Measurements from ENCODE around the gene STAT4.
A peak's percentile ranks its signal among the peaks of the same experiment; 100 is the strongest.

Gene STAT4

GRCh38 chr2:191043438-191043837, 107.4 kb downstream of the STAT4 start:
- peak; percentile 47 for DNase-seq (ENCODE audit: low read depth)

GRCh38 chr2:191041418-191042161, 109.2 kb downstream of the STAT4 start:
- peak; percentile 72 for DNase-seq (ENCODE audit: low read depth)

DNA sequence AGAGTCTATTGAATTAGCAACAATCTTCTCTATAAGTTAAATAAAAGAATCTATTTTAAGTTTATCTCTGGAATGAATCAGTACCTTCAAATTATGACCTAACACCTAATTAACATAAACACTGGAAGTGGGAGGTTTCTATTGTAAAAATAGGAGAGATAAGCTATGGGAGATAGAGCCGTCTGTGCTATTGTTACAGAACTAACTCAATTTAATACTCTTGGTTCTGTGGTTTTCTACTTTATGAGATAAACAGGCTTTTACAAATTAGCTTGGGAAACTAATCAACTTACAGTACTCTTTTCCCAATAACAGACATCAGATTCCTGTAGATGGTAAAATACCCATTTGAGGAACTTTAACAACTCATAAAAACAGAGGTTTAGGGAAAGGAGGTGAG, 111.2 kb downstream of the STAT4 start:
- no peak for DNase-seq (ENCODE audit: low read depth)

GRCh38 chr2:191038741-191039140, 112.1 kb downstream of the STAT4 start:
- DNase-seq (ENCODE audit: low read depth) = peak; percentile 73

- peak; percentile 79 for DNase-seq (ENCODE audit: low read depth)
Observed at GRCh38 chr2:191038241-191038725, 112.5 kb downstream of the STAT4 start.

DNA sequence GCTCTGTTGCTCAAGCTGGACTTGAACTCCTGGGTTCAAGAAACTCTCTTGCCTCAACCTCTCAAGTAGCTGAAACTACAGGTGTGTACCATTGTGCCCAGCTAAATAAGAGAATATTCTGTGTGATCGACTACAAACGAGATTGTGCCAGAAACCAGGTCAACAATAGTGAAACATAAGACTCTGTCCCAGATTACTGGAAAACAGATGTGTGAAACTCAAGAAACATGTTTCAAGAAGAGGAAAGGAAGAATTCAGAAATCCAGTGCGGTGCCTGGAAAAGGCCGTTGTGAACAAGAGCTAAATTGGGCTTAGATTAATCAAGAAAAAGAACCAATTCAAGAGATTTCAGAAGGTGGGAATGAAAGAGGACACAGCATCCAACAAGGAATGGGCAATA, 113.4 kb downstream of the STAT4 start:
- no peak for DNase-seq (ENCODE audit: low read depth)

GRCh38 chr2:191036363-191036762, 114.4 kb downstream of the STAT4 start:
- no peak for DNase-seq (ENCODE audit: low read depth)

- DNase-seq (ENCODE audit: low read depth) = peak; percentile 26
Observed at GRCh38 chr2:191032588-191033429, 118.0 kb downstream of the STAT4 start.

DNA sequence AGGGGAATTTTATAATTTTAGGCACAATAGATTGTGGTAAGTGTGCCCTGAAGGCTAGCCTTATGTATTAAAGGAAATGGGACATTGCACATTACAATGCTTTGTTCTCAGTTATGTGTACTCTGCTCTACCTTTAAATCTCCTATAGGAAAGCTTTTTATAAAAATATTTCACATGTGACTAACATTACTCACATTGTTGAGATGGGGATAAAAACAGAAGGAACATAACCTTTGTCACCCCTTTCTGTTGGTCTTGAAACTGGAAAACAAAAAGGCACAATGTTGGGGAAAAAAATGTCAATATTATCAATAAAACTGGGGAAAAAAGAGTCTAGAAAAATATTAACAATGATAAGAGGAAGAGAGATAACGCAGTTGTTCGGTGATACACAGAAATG, 119.5 kb downstream of the STAT4 start:
- DNase-seq (ENCODE audit: low read depth) = no peak

GRCh38 chr2:191030521-191031154, 120.2 kb downstream of the STAT4 start:
- peak; percentile 52 for DNase-seq (ENCODE audit: low read depth)

- DNase-seq (ENCODE audit: low read depth) = no peak
Observed at GRCh38 chr2:191029280-191029950, 121.4 kb downstream of the STAT4 start.

DNA sequence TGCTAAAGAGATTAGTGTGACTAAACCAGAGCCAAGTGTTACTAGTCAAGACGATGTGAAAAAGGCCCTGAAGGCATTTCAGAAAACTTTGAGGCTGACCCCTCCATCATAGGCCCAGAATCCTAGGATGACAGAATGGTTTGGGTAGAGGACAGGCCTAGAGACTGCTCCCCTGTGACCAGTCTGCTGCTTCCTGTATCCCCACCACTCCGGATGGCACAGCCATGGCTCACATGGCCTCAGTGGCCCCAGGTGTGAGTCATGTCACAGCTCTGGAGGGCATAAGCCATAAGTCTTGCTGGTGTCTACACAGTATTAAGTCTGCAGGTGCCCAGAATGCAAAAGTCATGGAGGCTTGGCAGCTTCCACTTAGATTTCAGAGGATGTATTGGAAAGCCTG, 124.4 kb downstream of the STAT4 start:
- DNase-seq (ENCODE audit: low read depth) = no peak

DNA sequence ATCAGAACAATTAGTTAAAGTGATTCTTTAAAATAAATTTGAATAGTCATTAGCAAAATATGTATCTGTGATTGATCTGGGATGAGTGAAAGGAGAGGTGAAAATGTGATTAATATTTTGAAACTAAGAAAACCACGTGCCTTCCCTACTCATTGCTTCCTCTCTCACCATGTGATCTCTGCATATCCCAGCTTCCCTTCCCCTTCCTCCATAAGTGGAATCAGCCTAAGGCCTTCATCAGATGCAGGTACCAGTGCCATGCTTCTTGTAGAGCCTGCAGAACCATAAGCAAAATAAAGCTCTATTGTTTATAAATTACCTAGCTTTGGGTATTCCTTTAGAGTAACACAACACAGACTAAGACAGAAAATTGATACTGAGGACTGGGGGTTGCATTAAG, 125.7 kb downstream of the STAT4 start:
- no peak for DNase-seq (ENCODE audit: low read depth)

GRCh38 chr2:191023235-191023679, 127.5 kb downstream of the STAT4 start:
- no peak for DNase-seq (ENCODE audit: low read depth)

DNA sequence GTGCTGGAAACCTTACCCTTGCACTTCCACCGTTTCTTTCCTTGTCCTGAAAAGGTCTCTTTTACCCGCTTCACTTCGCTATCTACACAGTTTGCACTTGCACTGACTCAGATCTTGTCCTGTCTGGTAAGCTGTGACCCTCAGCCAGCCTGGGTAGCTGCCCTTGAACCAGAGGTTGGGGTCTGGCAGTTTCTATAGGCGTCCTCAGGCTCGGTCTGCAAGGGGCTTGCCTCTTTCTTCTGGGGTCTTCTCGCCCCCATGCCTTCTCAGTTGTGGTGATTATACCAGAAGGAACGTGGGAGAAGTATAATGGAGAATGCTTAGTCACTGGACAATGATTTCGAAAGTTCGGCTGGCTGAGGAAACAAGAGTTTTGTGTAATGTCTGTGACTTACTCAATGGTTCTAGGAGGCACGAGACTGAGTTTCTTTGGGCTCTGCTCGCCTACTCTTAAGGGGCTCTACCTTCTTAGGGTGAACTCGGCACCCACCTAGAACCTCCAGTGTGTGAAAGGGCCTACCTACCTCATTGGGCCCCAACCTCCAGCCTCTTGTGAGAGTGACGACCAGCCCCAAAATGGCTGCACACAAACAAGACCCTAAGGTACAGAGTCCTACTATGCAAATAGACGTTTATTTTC, 129.9 kb downstream of the STAT4 start:
- DNase-seq (ENCODE audit: low read depth) = peak; percentile 91

- peak; percentile 96 for DNase-seq (ENCODE audit: low read depth)
Observed at GRCh38 chr2:191020221-191020741, 130.5 kb downstream of the STAT4 start.

- no peak for DNase-seq (ENCODE audit: low read depth)
Observed at GRCh38 chr2:191019376-191019775, 131.4 kb downstream of the STAT4 start.

DNA sequence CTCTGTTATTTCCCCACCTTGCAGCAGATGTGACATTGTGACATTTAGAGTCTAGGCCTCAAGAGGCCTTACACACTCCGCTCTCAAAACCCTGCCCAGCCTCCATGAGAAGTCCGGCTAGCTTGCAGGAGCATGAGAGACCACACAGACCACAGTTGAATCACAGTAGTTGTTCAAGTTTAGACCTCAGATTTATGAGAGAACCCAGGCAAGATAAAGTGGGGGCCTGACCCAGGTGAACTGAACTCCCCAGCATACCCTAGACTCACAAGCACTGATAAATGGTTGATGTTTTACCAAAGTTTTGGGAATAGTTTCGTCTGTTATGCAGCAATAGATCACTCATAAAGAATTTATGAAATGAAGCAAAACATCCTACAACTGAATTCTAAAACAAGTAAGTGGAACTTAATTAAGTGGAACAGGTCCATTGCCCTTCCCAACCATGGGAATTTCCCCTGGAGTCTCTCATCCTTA, 132.1 kb downstream of the STAT4 start:
- DNase-seq (ENCODE audit: low read depth) = no peak

GRCh38 chr2:191018048-191018447, 132.7 kb downstream of the STAT4 start:
- DNase-seq (ENCODE audit: low read depth) = no peak

GRCh38 chr2:191015831-191016230, 135.0 kb downstream of the STAT4 start:
- DNase-seq (ENCODE audit: low read depth) = no peak

- DNase-seq (ENCODE audit: low read depth) = no peak
Observed at GRCh38 chr2:191015239-191015638, 135.6 kb downstream of the STAT4 start.

Measured in iris pigment epithelial cell (primary cell).